SK-MEL-5 (cell line): ENCODE measurements around the gene C4orf36. TPM values are rescaled to one million over a fixed set of nuclear protein-coding genes. Genes with fewer than 3 reads are reported as not detected.

Experiments used
- DNase-seq: peaks from one replicate; pipeline ENCODE4 v3.0.0-alpha.2; 2016; ENCODE audit warnings: low read depth, low spot score
- in situ Hi-C: cut with HindIII; loops from 2 replicates; pipeline ENCODE4 v1.10.0; 2016; ENCODE audit warnings: low sequenced_read_pairs, high pct_unique_total_duplicates, low pct_unique_long_range_greater_than_20kb
- total RNA-seq: library from RNA; depleted of rRNA; stranded (reverse); fragments of >200 nt; shearing (Covaris generic); gene quantifications from 2 replicates; pipeline ENCODE4 v1.2.3, GENCODE V29; 2014

The C4orf36 gene
- total RNA-seq, 1 experiment from 2014 or later: 1.2 TPM

- DNase-seq: no peak
- in situ Hi-C loops: loop anchor here (25.0 kb wide), 1 partner anchor 193 kb away; no protein-coding TSS in a partner anchor
These were observed 27.5 kb upstream of the C4orf36 start for GRCh38 chr4:86919561-86920223.

- in situ Hi-C loops: loop anchor here (25.0 kb wide), 1 partner anchor 194 kb away; no protein-coding TSS in a partner anchor
- DNase-seq: peak; percentile 16
These were observed 26.4 kb upstream of the C4orf36 start for GRCh38 chr4:86918539-86919072.

- in situ Hi-C loops: loop anchor here (25.0 kb wide), 1 partner anchor 195 kb away; no protein-coding TSS in a partner anchor
- no peak for DNase-seq
These were observed 25.2 kb upstream of the C4orf36 start for GRCh38 chr4:86917212-86918039.

GRCh38 chr4:86916392-86916791 lies 24.2 kb upstream of the C4orf36 start:
- no peak for DNase-seq
- in situ Hi-C loops: loop anchor here (25.0 kb wide), 1 partner anchor 196 kb away; no protein-coding TSS in a partner anchor

- in situ Hi-C loops: loop anchor here (25.0 kb wide), 1 partner anchor 201 kb away; no protein-coding TSS in a partner anchor
- no peak for DNase-seq
These were observed 18.8 kb upstream of the C4orf36 start for GRCh38 chr4:86910820-86911684.

- peak; percentile 10 for DNase-seq
- in situ Hi-C loops: loop anchor here (25.0 kb wide), 1 partner anchor 202 kb away; no protein-coding TSS in a partner anchor
These were observed 18.1 kb upstream of the C4orf36 start for GRCh38 chr4:86910369-86910768.

- no peak for DNase-seq
- in situ Hi-C loops: loop anchor here (25.0 kb wide), 1 partner anchor 203 kb away; no protein-coding TSS in a partner anchor
These were observed 17.5 kb upstream of the C4orf36 start for GRCh38 chr4:86909546-86910295.

GRCh38 chr4:86908251-86908657 lies 16.0 kb upstream of the C4orf36 start:
- DNase-seq: no peak
- in situ Hi-C loops: loop anchor here (25.0 kb wide), 1 partner anchor 204 kb away; no protein-coding TSS in a partner anchor

- no peak for DNase-seq
- in situ Hi-C loops: loop anchor here (25.0 kb wide), 1 partner anchor 210 kb away; no protein-coding TSS in a partner anchor
These were observed 9.6 kb upstream of the C4orf36 start for GRCh38 chr4:86901864-86902263.

GRCh38 chr4:86898562-86898961 lies 6.3 kb upstream of the C4orf36 start:
- in situ Hi-C loops: no loop called here
- DNase-seq: no peak

GRCh38 chr4:86896596-86896995 lies 4.4 kb upstream of the C4orf36 start:
- in situ Hi-C loops: no loop called here
- DNase-seq: no peak

GRCh38 chr4:86895692-86896488 lies 3.7 kb upstream of the C4orf36 start:
- in situ Hi-C loops: no loop called here
- peak; percentile 83 for DNase-seq

- in situ Hi-C loops: no loop called here
- DNase-seq: no peak
These were observed 2.2 kb upstream of the C4orf36 start for GRCh38 chr4:86894455-86894854.

GRCh38 chr4:86893136-86893535 lies 914 bp upstream of the C4orf36 start:
- no peak for DNase-seq
- in situ Hi-C loops: no loop called here

GRCh38 chr4:86892636-86892960 lies 376 bp upstream of the C4orf36 start:
- in situ Hi-C loops: no loop called here
- DNase-seq: no peak

GRCh38 chr4:86890790-86891189 lies 1.4 kb downstream of the C4orf36 start:
- DNase-seq: no peak
- in situ Hi-C loops: no loop called here
